T-cell (primary cell): ENCODE measurements around the gene KMO. TPM values are rescaled to one million over a fixed set of nuclear protein-coding genes. Genes with fewer than 3 reads are reported as not detected.

Experiments
- ATAC-seq, 4 experiments: fragments of 200-7000 bp in 3 of 4; fragments of 150-1000 bp in 1 of 4; cut with Tn5 transposase; replicated peaks in 1 of 4; 1 replicate in 3 of 4; 2 replicates in 1 of 4; pipeline ENCODE4 v1.10.0; 2021; ENCODE audit warnings: moderate library complexity in 3 of 4, mild to moderate bottlenecking in 2 of 4, moderate number of reproducible peaks in 1 of 4
- CTCF ChIA-PET, 2 donors: fragments of 300-600 bp; sonication (Branson Sonifier 250); formaldehyde crosslinking; loops; one replicate each; lab custom pipeline; 2022; ENCODE audit warnings: antibody characterized with exemption in 2 of 2; lab: Charles Lee
- POLR2A ChIA-PET, 2 donors: fragments of 300-600 bp; sonication (Branson Sonifier 250); formaldehyde crosslinking; loops; one replicate each; lab custom pipeline; 2022; ENCODE audit warnings: antibody characterized with exemption in 2 of 2; lab: Charles Lee
- DNase-seq, 35 experiments: peaks; one replicate each; pipeline versions ENCODE4 v3.0.0 to v3.0.0-alpha.2; 2013 to 2023
- H3K27ac ChIP-seq: one replicate; pipeline ENCODE4 v1.5.1; 2013; ENCODE audit warnings: low read length
- H3K27me3 ChIP-seq, 2 experiments: replicated peaks in 1 of 2; 1 replicate in 1 of 2; 2 replicates in 1 of 2; pipeline versions ENCODE4 v1.6.1 to v1.7.0; 2013; ENCODE audit warnings: low read length in 1 of 2, mixed read lengths in 1 of 2; ENCODE audit not compliant: control insufficient read depth in 2 of 2, insufficient read depth in 2 of 2; ENCODE audit errors: extremely low read depth in 1 of 2
- H3K36me3 ChIP-seq, 2 donors: 1 replicate in 1 of 2; 2 replicates in 1 of 2; pipeline versions ENCODE4 v1.6.1 to v1.7.0; 2013; ENCODE audit warnings: low read length in 1 of 2; ENCODE audit not compliant: control insufficient read depth in 2 of 2, insufficient read depth in 1 of 2; ENCODE audit errors: extremely low read depth in 1 of 2
- H3K4me1 ChIP-seq, 2 experiments: 1 replicate in 1 of 2; 2 replicates in 1 of 2; pipeline versions ENCODE4 v1.6.1 to v1.7.0; 2013; ENCODE audit warnings: low read length in 2 of 2, mixed read lengths in 1 of 2; ENCODE audit not compliant: insufficient read depth in 2 of 2, control insufficient read depth in 1 of 2; ENCODE audit errors: extremely low read depth in 1 of 2
- H3K4me3 ChIP-seq, 2 donors: 1 replicate in 1 of 2; 2 replicates in 1 of 2; pipeline versions ENCODE4 v1.5.1 to v1.7.0; 2013; ENCODE audit warnings: mild to moderate bottlenecking in 2 of 2, low read length in 1 of 2, moderate library complexity in 1 of 2; ENCODE audit not compliant: control insufficient read depth in 1 of 2; ENCODE audit errors: extremely low read depth in 1 of 2
- H3K9me3 ChIP-seq: 2 replicates; pipeline ENCODE4 v1.7.0; 2013
- H3K27ac Mint-ChIP-seq, 2 donors: one replicate each; pipeline ENCODE4 v1.8.0; 2020 to 2021; ENCODE audit warnings: mild to moderate bottlenecking in 2 of 2, mixed read lengths in 2 of 2
- H3K27me3 Mint-ChIP-seq, 2 donors: one replicate each; pipeline ENCODE4 v1.8.0; 2021 to 2022; ENCODE audit warnings: mixed read lengths in 2 of 2
- H3K36me3 Mint-ChIP-seq: one replicate; pipeline ENCODE4 v1.8.0; 2021; ENCODE audit warnings: mixed read lengths
- H3K4me1 Mint-ChIP-seq, 3 donors: one replicate each; pipeline ENCODE4 v1.8.0; 2020 to 2022; ENCODE audit warnings: mixed read lengths in 3 of 3, mild to moderate bottlenecking in 1 of 3
- H3K4me3 Mint-ChIP-seq, 3 donors: one replicate each; pipeline ENCODE4 v1.8.0; 2020 to 2022; ENCODE audit warnings: mild to moderate bottlenecking in 3 of 3, mixed read lengths in 3 of 3, moderate library complexity in 3 of 3
- H3K9me3 Mint-ChIP-seq, 3 donors: one replicate each; pipeline ENCODE4 v1.8.0; 2020 to 2022; ENCODE audit warnings: mixed read lengths in 3 of 3
- WGBS: methylation state at CpG from one replicate; pipeline ENCODE4 v1.1.5; 2013; ENCODE audit warnings: missing lambda C conversion rate; ENCODE audit not compliant: insufficient coverage; 5-methylcytosine and 5-hydroxymethylcytosine counted together
- total RNA-seq, 35 experiments: library from RNA in 6 of 35; stranded (reverse) in 6 of 35; fragments of 120-200 nt in 1 of 35; gene quantifications; one replicate each; pipeline versions ENCODE4 v1.2.1 to v1.2.4 and lab custom pipeline; 2013 to 2026

KMO gene
- total RNA-seq, 5 donors from 2014 or later (not counting 1 experiment from before 2014, with no cell fraction given), result 0.32 to 2.0 (median 0.89) TPM

- no peaks in the 10 kb centered on the region for H3K36me3 Mint-ChIP-seq
- H3K9me3 Mint-ChIP-seq, result peaks cover 0 to 3% (median 0%) of the 10 kb centered on the region in 3 donors
- Histone ChIP-seq H3K36me3 (no peaks in the 10 kb centered on the region), H3K9me3 (no peaks in the 10 kb centered on the region), H3K27me3 (peaks cover 0 to 6% of the 10 kb centered on the region in 2 experiments), H3K27ac (no peak overlapping the region), H3K4me1 (peaks cover 2 to 3% of the 10 kb centered on the region in 2 experiments), H3K4me3 (no peak overlapping the region)
- H3K27ac Mint-ChIP-seq, result no peak overlapping the region
- POLR2A ChIA-PET, result no interaction called here
- no peaks in the 10 kb centered on the region for H3K27me3 Mint-ChIP-seq
- ATAC-seq (no peak), DNase-seq (no peak)
- H3K4me3 Mint-ChIP-seq, result no peak overlapping the region
- CTCF ChIA-PET, result no interaction called here
- H3K4me1 Mint-ChIP-seq, result peaks cover 17 to 25% (median 22%) of the 10 kb centered on the region in 3 donors
- 93% methylated on average over 3 of the region's 3 CpGs for WGBS
Observed at GRCh38 chr1:241555526-241555925, 23.3 kb downstream of the KMO start.

- DNase-seq (no peak), ATAC-seq (no peak)
- Mint-ChIP-seq H3K9me3 (peaks cover 0 to 3% (median 0%) of the 10 kb centered on the region in 3 donors), H3K36me3 (no peaks in the 10 kb centered on the region), H3K4me1 (peaks cover 3 to 10% (median 9%) of the 10 kb centered on the region in 3 donors), H3K27me3 (no peaks in the 10 kb centered on the region), H3K4me3 (no peak overlapping the region), H3K27ac (no peak overlapping the region)
- Histone ChIP-seq H3K4me1 (peaks cover 2 to 3% of the 10 kb centered on the region in 2 experiments), H3K9me3 (no peaks in the 10 kb centered on the region), H3K27ac (no peak overlapping the region), H3K4me3 (no peak overlapping the region), H3K36me3 (no peaks in the 10 kb centered on the region), H3K27me3 (peaks cover 0 to 6% of the 10 kb centered on the region in 2 experiments)
- ChIA-PET POLR2A (interaction anchor here in 1 of 2 donors (0.7 kb wide), 1 partner anchor 16 kb away, joined by 4 read pairs; no protein-coding TSS in a partner anchor), CTCF (no interaction called here)
- WGBS, result 75% methylated on average over 1 of the region's 5 CpGs
Observed at GRCh38 chr1:241557031-241557430, 24.9 kb downstream of the KMO start.

GRCh38 chr1:241557551-241558193 lies 25.5 kb downstream of the KMO start:
- WGBS, result 86% methylated on average over 2 of the region's 5 CpGs
- H3K27ac ChIP-seq, result no peak overlapping the region
- Mint-ChIP-seq H3K4me3 (no peak overlapping the region), H3K9me3 (peaks cover 0 to 2% (median 0%) of the 10 kb centered on the region in 3 donors), H3K4me1 (peaks cover 1 to 3% (median 2%) of the 10 kb centered on the region in 3 donors), H3K36me3 (no peaks in the 10 kb centered on the region), H3K27me3 (no peaks in the 10 kb centered on the region), H3K27ac (no peak overlapping the region)
- POLR2A ChIA-PET, result interaction anchor here in 1 of 2 donors (0.6 kb wide), 1 partner anchor 1834 kb away, joined by 3 read pairs; no protein-coding TSS in a partner anchor
- no peak overlapping the region for H3K4me3 ChIP-seq
- no peaks in the 10 kb centered on the region for H3K36me3 ChIP-seq
- H3K27me3 ChIP-seq, result peaks cover 0 to 8% of the 10 kb centered on the region in 2 experiments
- DNase-seq (no peak), ATAC-seq (no peak)
- CTCF ChIA-PET, result no interaction called here
- H3K9me3 ChIP-seq, result no peaks in the 10 kb centered on the region
- no peaks in the 10 kb centered on the region for H3K4me1 ChIP-seq

- Mint-ChIP-seq H3K9me3 (no peaks in the 10 kb centered on the region), H3K4me1 (no peaks in the 10 kb centered on the region), H3K27ac (no peak overlapping the region), H3K4me3 (no peak overlapping the region), H3K27me3 (no peaks in the 10 kb centered on the region), H3K36me3 (no peaks in the 10 kb centered on the region)
- Histone ChIP-seq H3K4me3 (no peak overlapping the region), H3K4me1 (no peaks in the 10 kb centered on the region), H3K36me3 (no peaks in the 10 kb centered on the region), H3K27me3 (peaks cover 0 to 8% of the 10 kb centered on the region in 2 experiments), H3K9me3 (no peaks in the 10 kb centered on the region), H3K27ac (no peak overlapping the region)
- ATAC-seq, result no peak
- POLR2A ChIA-PET, result no interaction called here
- 44% methylated on average over 1 of the region's 4 CpGs for WGBS
- DNase-seq, result no peak
- CTCF ChIA-PET, result no interaction called here
Observed at GRCh38 chr1:241560146-241560848, 28.1 kb downstream of the KMO start.

- POLR2A ChIA-PET, result no interaction called here
- CTCF ChIA-PET, result interaction anchor here in 1 of 2 donors (1.5 kb wide), 1 partner anchor 9 kb away, joined by 3 read pairs; no protein-coding TSS in a partner anchor
- 86% methylated on average over 3 of the region's 3 CpGs for WGBS
- ATAC-seq (no peak), DNase-seq (no peak)
- no peaks in the 10 kb centered on the region for H3K9me3 ChIP-seq
- H3K9me3 Mint-ChIP-seq, result no peaks in the 10 kb centered on the region
- H3K27me3 ChIP-seq, result peaks cover 0 to 6% of the 10 kb centered on the region in 2 experiments
- H3K36me3 ChIP-seq, result no peaks in the 10 kb centered on the region
- H3K4me1 Mint-ChIP-seq, result no peaks in the 10 kb centered on the region
- no peaks in the 10 kb centered on the region for H3K4me1 ChIP-seq
- no peak overlapping the region for H3K4me3 Mint-ChIP-seq
- H3K27ac ChIP-seq, result no peak overlapping the region
- no peak overlapping the region for H3K27ac Mint-ChIP-seq
- H3K36me3 Mint-ChIP-seq, result no peaks in the 10 kb centered on the region
- H3K27me3 Mint-ChIP-seq, result no peaks in the 10 kb centered on the region
- no peak overlapping the region for H3K4me3 ChIP-seq
Observed at GRCh38 chr1:241560849-241561187, 28.6 kb downstream of the KMO start.

- ChIA-PET POLR2A (no interaction called here), CTCF (no interaction called here)
- Histone ChIP-seq H3K9me3 (no peaks in the 10 kb centered on the region), H3K27ac (no peak overlapping the region), H3K4me1 (no peaks in the 10 kb centered on the region), H3K36me3 (no peaks in the 10 kb centered on the region), H3K4me3 (no peak overlapping the region), H3K27me3 (no peaks in the 10 kb centered on the region)
- no peak overlapping the region for H3K27ac Mint-ChIP-seq
- ATAC-seq (no peak), DNase-seq (no peak)
- no CpG with 5 or more reads among the region's 2 CpGs for WGBS
- no peaks in the 10 kb centered on the region for H3K36me3 Mint-ChIP-seq
- peaks cover 7 to 14% of the 10 kb centered on the region in 2 donors for H3K27me3 Mint-ChIP-seq
- H3K4me1 Mint-ChIP-seq, result no peaks in the 10 kb centered on the region
- no peak overlapping the region for H3K4me3 Mint-ChIP-seq
- no peaks in the 10 kb centered on the region for H3K9me3 Mint-ChIP-seq
Observed at GRCh38 chr1:241569848-241570247, 37.7 kb downstream of the KMO start.
